ENCODE results near the gene PNPLA7.

PNPLA7 gene

DNA sequence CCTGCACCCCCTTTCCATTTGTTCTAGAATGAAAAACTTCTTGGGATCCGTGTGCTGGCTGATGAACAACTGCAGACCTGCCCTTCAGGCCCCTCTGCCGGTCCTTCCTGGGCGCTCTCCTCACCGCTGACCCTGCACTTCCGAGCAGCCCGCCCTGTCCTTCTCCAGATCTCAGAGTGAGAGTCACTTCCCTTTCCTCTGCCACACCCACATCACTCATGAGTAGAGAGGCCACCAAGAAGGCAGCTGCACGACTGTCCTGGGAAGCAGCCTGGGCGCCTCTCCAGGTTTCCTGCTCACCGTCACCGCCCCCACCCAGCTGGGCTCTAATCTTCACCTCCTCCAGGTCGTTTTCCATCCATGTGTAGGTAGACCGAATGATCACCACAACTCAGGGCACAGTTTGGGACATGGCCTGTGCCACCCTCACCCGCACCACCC lies 56.1 kb downstream of the PNPLA7 start:
- DNase-seq (ENCODE audit: low read depth), result no peak

DNA sequence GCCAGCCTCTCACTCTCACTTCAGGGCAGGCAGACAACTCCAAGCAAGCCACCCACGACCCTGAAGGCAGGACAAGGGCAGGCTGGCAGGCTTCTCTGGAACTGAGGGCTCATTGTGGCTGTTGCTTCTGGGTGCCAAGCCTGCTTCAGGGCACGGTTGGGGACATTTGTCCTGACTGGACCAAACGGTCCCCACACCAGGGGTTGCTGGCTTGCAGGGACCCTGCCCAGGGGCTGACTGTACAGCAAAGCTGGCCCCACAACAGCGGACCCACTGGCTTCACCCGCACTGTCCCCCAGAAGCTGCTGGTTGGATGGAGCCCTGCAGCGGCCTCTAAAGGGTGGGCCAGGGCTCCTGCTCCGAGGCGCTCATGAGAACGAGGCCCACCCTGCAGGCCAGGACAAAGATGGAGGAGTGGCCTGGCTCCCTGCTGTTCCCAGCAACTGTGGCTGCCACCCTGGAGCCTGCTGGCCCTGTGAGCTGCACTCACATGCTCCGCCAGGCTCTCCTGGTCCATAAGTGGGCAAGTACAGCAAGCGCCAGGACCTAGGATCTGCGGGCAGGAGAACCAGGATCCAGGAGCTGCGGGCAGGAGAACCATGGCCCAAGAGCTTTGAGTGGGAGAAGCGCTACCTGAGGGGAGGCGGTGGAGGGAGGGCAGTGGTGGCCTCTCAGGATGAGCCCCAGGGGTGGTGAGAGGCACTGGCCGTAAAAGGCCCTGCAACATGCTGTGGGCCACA lies 56.7 kb downstream of the PNPLA7 start:
- DNase-seq (ENCODE audit: low read depth), result no peak

DNA sequence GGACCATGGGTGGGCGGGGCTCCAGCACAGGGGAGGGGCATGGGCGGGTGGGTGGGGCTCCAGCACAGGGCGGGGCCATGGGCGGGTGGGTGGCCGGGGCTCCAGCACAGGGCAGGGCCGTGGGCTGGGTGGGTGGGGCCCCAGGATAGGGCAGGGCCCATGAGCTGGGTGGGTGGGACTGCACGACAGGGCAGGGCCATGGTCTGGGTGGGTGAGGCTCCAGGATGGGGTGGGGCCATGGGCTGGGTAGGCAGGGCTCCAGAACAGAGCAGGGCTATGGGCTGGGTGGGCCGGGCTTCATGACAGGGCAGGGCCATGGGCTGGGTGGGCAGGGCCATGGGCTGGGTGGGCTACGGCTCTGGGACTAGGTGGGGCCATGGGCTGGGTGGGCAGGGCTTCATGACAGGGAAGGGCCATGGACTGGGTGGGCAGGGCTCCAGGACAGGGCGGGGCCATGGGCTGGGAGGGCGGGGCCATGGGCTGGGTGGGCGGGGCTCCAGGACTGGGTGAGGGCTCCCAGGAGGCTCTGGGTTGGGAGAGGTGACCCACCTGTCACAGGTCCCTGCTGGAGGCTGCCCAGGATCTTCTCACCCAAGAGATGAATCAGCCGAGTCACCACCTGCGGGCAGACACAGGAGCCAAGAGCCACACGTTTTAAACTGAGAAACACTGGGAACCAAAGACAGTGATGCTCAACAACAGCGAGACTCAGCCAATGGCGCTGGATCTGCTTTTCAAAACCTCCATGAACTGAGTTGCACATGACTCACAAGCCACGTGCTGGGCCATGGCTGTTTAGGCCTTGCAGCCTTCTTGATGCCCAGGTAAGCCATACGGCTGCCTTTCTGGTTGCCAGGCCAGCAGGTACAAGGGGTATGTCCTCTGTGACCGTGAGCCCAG lies 57.5 kb downstream of the PNPLA7 start:
- no peak for DNase-seq (ENCODE audit: low read depth)

DNA sequence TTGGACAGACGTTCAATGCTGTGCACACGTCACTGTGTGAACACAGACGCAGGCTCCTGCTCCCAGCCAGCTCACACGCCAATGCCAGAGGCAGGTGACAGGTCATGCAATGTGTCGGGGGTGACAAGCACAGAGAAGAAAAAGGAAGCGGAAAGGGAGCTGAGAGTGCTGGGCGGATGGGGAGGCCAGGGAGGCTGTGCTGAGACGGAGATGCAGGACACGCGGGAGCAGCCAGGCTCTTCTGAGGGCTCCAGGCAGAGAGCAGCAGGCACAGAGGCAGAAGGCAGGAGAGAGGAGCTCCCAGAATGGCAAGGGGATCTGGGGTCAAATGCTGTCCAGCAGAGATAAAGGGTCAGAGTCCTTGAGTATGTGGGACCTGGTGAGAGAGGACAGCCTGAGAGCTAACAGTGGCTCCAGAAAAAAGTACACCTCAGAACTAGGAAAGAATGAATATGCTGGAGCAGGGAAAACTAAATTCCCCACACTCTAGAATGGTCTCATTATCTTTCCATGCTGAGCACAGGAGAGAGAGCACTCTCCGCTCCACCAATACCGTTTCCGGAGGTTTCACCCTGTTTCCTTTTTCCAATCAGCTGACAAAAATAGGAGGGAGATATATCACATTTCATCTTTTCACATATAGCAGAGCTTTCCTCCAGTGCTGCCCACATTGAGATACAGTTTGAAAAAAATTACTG lies 58.3 kb downstream of the PNPLA7 start:
- DNase-seq (ENCODE audit: low read depth), result no peak

DNA sequence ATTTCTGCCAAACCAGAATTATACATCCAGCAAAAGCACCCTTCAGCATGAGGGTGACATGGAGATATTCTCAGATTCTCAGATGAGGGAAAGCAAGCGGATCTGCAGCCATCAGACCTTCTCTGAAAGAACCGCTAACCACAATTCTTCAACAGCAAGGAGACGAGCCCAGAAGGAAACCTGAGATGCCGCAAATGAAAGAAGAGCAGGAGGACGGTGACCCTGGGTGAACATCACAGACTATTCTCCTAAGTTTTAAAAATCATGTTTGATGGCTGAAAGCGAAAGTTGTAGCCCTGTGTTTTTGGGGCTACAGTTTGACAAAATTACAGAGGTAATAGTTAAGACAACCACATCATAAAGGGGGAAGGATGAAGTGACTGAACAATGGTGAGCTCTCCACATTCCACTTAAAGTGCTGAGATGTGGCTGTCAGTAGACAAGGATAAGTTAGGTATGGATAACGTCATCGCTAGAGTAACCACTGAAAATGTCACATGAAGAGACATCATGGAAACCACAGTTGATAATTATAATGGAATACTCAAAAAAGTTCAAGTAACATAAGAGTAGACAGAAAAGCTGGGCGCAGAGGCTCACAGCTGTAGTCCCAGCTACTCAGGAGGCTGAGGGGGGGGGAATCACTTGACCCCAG lies 59.5 kb downstream of the PNPLA7 start:
- no peak for DNase-seq (ENCODE audit: low read depth)

DNA sequence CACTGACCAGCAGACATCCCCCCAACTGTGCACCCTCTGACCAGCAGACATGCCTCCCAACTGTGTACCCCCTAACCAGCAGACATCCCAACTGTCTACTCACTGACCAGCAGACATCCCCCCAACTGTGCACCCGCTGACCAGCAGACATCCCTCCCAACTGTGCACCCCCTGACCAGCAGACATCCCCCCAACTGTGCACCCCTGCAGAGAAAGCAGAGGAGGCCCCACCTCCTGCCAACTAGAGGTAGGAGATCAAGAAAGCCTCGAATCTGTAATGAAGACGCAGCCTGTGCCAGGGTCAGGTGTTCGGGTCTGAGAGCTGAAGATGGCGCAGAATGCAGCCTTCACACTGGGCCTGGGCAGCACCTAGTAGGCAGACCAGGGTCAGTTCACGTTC lies 61.3 kb downstream of the PNPLA7 start:
- no peak for DNase-seq (ENCODE audit: low read depth)

DNA sequence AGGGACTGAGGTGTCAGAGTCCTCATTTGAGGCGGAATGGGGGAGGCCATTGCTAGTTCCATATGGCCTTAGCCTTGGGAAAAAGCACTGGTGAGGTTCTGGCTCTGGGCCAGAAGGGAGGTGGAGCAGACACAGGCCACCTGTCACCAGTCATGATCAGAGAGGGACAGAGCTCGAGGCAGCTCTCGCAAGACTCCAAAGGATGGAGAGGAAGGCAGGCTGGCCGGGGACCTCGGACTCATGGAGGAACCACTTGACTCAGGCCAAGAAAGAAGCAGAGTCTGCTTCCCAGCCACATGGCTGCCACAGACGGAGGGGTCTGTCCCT lies 61.9 kb downstream of the PNPLA7 start:
- DNase-seq (ENCODE audit: low read depth), result no peak

DNA sequence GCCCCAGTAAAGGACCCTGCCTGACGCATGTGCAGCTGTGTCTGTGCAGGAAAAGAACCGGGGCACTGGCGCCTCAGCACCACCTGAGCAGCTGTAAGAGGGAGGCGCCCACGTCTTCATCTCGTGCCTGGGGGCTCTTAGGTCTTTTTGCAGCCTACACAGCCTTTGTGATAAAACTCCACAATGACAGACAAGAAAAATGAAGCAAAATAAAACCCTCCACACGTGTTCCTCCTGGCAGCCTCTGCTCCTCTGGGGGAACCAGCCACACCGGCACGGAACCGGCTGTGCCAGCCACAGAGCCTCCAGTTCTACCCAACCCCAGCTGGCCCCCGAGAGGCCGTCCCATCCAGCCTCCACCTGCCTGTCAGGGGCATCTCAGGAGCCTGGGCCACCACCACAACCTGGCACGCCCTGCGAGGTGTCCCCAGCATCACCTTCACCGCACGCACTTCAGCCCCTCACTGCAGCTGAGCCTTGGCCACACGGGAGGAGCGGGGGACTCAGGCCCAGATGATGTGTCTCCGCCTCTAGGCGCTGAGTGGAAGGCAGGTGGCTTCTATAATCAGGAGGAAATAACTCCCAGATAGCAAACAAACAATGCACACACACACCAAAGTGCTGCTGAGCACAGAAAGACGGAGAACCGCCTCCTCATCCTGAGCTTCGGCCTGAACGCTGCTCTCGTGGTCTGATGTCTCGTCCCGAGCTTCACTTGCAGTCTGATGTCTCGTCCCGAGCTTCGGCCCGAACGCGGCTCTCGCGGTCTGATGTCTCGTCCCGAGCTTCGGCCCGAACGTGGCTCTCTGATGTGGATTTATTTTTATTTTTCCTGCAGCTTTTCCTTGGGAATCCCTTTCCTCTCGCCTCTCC lies 62.5 kb downstream of the PNPLA7 start:
- DNase-seq (ENCODE audit: low read depth), result no peak

DNA sequence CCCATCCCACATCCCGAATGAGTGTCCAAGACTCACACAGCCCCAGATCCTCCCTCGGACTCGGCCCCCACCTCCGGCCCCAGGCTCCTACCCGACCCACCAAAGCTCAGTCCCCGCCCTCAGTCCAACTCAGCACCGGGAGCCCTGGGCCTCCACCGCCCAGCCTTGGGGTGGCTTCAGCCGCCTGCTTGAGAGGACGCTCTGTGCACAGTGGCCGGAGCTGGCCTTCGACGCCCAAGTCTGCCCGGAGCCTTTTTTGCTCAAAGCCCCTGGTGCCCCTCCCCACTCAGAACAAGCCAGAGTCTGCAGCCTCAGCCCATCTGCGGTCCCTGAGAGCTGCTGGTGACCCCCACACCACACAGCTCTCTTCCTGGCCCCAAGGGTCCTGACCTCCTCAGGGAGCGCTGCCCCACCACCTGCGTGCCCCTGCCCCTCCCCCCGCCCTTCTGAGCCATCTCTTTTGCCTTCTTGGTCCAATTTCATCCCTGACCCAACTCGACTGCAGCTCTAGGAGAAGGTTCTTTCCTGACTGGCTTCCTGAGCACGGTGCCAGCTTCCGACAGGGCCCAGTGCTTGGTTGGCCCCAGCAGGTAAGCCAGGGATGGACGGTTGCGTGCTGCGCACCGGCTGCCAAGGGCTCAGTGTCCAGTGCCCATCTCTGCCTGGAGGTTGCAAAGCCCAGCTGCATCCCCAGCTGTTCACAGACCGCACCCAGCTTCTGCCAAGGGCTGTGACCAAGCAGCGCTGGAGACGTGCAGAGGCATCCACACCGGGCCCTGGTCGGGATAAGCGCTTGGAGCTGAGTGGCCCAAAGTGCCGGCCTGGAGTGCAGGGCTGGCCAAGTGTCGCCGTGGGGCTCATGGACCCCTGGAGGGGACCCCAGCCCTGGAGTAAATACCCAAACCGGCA lies 63.4 kb downstream of the PNPLA7 start:
- no peak for DNase-seq (ENCODE audit: low read depth)

DNA sequence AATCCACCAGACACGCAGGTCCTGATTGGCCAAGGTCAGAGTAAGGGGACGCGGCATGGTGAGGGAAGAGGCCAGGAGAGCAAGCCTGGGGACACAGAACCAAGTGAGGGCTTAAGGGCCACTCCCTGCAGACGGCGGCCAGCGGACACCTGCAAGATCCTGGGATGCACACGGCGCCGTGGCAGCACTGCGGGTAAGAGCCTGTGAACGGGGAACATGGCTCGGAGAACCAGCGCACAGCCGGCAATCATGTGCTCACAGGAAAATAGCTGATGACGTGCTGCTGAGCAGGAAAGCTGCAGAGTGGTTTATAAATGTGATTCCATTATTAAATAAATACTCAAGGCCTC lies 64.1 kb downstream of the PNPLA7 start:
- no peak for DNase-seq (ENCODE audit: low read depth)

DNA sequence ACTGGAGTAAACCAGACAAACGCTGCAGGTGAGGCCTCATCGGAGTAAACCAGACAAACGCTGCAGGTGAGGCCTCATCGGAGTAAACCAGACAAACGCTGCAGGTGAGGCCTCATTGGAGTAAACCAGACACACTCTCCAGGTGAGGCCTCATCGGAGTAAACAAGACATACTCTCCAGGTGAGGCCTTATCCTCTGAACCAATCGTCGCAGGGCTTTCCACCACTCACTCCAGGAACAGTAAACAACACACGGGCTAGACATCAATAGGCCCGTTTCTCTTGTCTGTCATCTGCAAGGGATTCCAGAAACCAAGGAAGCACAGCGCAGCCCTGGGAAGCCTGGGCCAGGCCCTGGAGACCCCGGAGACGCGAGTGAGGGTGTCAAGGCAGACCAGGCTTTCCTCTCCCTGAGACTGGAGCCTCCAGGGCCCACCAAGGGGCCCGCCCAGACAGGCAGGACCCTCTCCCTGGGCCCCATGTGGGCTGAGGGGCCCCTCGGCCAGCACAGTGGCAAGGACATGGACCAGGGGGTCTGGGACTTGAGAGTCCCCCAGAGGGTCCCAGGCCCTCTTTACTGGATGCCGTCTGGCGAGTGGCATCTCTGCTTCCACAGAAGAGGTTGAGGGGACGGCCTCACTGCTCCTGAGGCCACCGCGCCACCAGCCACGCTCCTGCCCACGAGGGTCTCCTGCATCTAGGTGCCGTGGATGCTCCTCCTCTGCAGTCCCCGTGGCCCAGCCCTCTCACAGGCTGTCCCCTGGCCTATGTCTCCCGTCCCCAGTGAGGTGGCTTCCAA lies 64.7 kb downstream of the PNPLA7 start:
- no peak for DNase-seq (ENCODE audit: low read depth)

DNA sequence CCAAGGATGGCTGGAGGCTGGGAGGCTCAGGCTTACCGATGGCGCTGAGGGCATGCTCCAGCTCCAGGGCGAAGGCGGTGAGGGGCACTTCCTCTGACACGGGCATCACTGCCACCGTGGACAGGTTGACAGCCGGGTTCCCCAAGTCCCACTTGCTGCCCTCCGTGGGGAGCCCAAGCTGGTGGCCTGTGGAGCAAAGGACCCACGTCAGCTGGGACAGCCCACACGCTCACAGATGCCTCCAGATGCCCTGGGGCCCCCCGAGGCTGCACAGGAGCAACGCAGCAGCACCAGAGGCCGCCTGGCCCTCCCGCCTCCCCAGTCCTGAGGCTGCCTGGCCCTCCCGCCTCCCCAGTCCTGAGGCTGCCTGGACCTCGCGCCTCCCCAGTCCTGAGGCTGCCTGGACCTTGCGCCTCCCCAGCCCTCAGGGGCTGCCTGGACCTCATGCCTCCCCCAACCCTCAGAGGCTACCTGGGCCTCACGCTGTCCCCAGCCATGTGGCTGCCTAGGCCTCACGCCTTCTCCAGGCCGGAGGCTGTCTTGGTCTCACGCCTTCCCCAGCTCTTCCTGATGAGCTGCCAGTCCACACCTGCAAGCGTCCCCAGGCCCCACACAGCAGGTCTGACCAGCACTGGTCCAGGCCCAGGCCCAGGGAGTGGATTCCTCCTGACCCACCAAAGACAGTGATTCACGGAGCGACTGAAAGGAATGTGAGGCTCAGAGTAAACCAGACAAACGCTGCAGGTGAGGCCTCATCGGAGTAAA lies 65.5 kb downstream of the PNPLA7 start:
- no peak for DNase-seq (ENCODE audit: low read depth)

DNA sequence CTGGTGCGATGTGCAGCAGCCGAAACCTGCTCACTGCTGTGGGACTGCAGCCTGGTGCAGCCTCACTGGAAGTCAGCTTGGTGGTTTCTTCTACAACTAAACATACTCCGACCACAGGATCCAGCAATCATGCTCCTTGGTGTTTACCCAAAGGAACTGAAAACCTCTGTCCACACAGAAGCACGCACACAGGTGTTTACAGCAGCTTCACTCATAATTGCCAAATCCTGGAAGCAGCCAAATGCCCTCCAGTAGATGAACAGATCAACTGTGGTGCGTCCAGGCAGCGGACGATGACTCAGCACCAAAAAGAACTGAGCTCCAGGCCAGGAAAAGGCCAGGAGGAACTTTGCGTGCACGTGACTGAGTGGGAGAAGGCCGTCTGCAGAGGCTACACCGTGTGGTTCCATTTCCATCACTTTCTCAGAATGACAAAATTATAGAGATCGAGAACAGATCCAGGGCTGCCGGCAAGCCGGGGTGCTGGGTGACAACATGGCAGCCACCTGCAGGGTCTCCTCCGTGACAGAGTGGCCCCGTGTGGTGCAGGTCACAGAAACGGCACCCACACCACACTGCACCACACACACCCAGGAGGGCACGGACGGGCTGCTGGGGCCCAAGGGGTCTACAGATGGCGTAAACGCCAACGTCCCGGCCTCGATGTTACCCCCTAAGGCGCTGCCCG lies 68.0 kb downstream of the PNPLA7 start:
- DNase-seq (ENCODE audit: low read depth), result peak; percentile 71

DNA sequence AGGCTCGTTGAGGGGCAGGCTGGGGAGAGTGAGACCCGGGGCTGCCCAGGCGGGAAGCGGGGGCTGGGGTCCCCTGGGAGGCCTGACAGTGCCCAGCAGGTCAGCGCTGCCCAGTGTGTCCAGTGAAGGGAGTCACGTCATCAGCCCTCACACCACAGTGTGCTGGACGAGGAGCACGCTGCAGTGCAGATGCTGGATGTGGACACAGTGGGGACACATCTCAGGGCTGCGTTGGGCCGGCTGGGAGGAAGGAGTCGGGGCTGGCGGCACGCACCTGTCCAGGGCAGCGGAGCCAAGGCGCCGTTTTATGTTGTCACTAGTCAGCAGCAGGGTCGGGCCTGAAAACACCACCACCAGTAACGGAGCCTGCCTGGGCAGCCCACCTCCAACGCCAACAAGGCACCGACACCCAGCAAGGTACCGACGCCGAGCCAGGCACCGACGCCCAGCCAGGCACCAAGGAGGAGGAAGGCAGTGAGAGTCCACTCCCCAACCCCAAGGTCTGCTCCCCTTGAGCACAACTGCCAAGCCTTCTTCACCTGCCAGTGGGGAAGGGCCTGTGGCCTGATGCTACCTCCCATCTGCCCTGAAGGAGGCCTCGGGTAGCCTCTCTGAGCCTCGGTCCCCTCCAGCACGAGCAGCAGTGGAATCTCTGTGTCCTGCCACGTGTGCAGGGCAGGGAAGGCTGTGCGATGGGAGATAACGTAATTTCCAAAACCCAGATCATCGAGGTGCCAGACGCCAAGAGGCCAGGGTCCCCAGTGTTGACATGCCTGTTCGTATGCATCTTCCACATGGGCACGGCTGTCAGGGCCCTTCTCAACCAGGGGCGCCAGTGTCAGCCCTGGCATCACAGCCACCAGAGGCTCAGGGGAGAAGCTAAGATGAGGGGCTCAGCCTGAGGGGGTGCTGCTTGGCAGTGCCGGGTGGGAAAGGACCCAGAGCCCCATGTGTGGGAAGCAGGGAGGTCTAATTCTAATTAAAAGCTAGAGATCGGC lies 69.2 kb downstream of the PNPLA7 start:
- DNase-seq (ENCODE audit: low read depth), result no peak

DNA sequence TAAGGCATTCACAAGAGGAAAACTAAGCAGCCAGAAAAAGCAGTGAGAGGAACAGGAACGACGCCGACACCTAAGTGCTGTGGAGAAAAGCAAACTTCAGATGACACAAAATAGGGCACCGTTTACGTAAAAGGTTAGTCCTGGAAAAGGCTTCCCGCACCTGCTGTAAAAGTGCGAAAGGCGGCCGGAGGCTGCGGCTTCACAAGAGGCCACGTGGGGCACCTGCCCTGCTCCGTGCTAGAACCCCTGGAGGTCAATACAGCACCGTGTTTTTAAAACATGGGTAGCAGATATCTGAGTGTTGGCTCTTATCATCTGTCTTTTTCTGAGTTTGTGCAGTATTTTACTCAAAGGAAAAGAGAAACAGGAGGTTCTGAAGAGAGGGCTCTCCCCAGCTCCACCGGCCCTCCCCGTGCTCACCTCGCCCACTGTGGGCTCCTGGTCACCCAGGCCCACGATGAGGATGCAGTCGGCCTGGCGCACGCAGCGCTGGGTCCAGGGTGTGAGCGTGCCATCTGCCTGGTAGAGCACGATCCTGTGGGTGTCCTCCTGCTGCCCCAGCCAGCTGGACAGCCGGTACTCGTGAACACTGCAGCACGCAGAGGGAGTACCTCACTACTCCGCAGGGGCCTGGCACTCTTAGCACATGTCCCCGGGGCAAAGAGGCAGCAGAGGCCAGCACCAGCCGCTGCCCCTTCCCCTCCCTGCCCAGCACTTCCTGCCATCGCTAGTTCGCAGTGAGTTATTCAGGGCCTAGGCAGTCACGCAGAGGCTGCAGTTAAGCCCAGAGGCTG lies 70.1 kb downstream of the PNPLA7 start:
- DNase-seq (ENCODE audit: low read depth), result no peak
